HG03066 (cell line): ENCODE results near the gene DSPP.

Source experiments
- ATAC-seq: cut with Tn5 transposase; IDR thresholded peaks from one replicate; pipeline ENCODE4 v1.9.1; 2021; ENCODE audit warnings: low read depth; ENCODE audit not compliant: unreplicated experiment

Gene DSPP

GRCh38 chr4:87624698-87625097 is 16.4 kb downstream of the DSPP start:
- ATAC-seq: no peak

GRCh38 chr4:87631668-87632067 is 23.3 kb downstream of the DSPP start:
- ATAC-seq: no peak

DNA sequence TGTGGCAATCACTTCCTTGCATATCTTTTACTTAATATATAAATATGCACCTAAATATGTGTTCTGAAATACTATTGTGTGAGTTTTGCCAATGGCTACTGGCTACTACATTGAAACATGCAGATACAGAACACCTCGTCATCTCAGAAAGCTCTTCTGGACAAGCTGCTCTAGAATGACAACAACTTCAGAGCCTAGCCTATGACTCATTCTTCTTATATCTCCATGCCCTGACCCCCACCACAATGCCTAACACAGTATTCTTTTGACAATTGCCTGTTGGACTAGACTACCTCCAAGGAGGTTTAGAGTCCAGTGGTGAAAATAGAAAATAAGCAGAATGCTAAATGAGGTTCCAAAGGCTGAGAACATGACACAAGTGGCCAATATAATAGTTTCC is 24.1 kb downstream of the DSPP start:
- ATAC-seq: no peak

GRCh38 chr4:87633243-87633642 is 24.9 kb downstream of the DSPP start:
- ATAC-seq: no peak

DNA sequence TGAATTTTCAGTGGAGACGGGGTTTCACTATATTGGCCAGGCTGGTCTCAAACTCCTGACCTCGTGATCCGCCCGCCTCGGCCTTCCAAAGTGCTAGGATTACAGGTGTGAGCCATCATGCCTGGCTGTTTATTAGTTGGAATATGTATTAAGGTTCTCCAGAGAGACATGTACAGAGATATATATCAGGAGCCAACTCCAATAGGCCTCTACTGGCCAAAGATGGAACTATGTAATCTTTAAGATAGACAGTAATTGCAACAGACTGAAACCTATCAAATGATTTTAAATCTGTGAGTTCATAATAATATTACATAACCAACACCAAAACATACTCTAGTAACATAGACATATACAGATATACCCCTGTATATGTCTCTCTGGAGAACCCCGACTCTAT is 36.0 kb downstream of the DSPP start:
- ATAC-seq: no peak

DNA sequence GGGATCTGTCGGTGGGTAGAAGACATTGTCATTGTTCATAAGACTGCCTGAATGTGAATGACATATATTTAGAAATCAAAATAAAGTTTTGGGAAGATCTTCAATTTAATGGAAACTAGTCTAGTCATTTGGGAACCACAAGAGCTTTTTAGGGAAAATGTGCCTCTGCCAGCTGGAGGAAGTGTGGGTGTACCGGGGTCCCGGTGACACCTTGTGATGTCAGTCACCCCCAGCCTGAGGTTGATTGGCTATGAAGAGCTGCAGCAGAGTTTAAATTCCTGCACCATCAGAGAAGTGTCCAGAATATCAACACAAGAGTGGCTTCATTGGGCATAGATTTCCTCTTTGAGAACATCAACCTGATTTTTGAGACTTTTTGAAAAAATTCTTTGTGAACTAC is 41.7 kb downstream of the DSPP start, which contains the start of gene DMP1:
DMP1 (plus strand) TSS at position 301 of the 400 bp plus-strand sequence. CDS start 6,213 bp downstream, outside the sequence.
- no peak for ATAC-seq

DNA sequence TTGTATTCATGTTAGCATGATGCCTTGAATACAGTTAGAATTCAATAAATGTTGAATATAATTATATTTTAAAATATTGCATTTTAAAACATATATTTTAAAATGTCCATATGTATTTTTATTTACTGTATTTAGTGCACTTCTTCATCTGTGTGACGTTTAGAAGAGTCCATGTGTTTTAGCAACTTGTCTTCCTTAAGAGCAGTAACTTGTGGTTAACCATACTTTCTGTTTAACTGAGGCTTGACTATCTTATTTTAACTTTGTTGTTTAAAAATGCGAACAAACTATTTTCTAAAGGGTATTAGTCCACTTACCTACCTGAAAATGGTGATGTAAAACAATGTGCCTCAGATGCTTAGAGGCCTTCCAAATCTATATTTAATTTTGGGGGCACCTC is 42.6 kb downstream of the DSPP start:
- ATAC-seq: no peak

- ATAC-seq: no peak
Measured at GRCh38 chr4:87651941-87652340, 43.6 kb downstream of the DSPP start.

DNA sequence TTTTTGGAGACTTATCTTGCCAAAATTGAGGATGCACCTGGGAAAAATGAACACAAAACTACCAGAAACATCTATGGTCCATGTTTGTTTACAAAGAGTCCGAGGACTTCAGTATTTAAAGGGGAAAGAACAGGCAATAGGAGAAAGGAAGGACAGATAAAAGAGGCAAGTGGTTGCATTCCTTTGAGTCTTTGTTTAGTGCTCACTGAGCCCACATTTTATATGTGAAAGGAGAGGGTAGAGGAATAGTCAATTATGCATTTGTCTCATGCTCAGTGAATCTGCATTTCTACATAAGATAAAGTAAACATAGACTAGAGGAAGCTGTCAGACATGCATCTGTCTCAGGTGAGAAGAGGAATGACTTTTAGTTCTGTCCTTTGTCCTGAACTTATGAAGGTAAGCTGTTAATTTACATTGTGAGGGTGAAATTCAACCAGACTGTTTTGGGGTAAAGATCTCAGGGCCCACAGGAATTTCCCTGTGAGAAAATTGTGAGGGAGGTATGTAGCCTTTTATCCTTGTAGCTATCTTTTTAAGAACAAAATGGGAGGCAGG is 46.2 kb downstream of the DSPP start:
- no peak for ATAC-seq

DNA sequence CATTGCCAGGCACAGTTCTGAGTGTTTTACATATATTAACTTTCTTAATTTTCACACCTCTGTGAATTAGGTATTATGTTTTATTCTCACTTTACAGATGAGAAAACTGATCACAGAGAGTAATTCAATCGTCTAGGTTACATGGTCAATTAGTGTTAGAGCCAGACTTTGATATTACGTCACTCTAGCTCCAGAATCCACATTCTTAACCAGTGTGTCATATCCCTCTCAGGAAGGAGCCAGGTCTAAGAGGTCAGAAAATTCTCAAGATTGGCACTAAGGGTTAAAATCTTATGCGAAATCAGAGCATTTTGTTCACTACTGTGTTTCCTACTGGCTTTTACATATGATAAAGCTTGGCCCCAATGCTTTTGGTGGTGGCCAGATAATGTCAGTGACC is 49.2 kb downstream of the DSPP start:
- no peak for ATAC-seq

GRCh38 chr4:87659247-87659931 is 51.1 kb downstream of the DSPP start:
- ATAC-seq: no peak

GRCh38 chr4:87662871-87663270 is 54.5 kb downstream of the DSPP start:
- no peak for ATAC-seq
